Esophagus muscularis mucosa (tissue), 4 donors: ENCODE data around the gene CAPN10.

ENCODE experiments used
- EP300 ChIP-seq: sonication (generic); formaldehyde crosslinking; IDR thresholded peaks from one replicate; pipeline ENCODE4 v1.6.1; 2017; ENCODE audit warnings: antibody characterized with exemption
- POLR2A ChIP-seq: fragments of 450-650 bp; IDR thresholded peaks from one replicate; pipeline ENCODE4 v1.6.1; 2017; ENCODE audit warnings: antibody characterized with exemption, moderate library complexity, mild to moderate bottlenecking, low read depth
- POLR2AphosphoS5 ChIP-seq, 2 donors: sonication (generic); formaldehyde crosslinking; IDR thresholded peaks; one replicate each; pipeline ENCODE4 v1.6.1; 2017; ENCODE audit warnings: antibody characterized with exemption in 2 of 2
- TF ChIP-seq, protein P1 (sequence below), 3 experiments: fragments of 200-600 bp in 2 of 3; fragments of 450-650 bp in 1 of 3; sonication (generic) in 2 of 3; IDR thresholded peaks; one replicate each; pipeline ENCODE4 v1.5.1; 2017 to 2019; ENCODE audit warnings: antibody characterized with exemption in 3 of 3, mild to moderate bottlenecking in 2 of 3, moderate library complexity in 1 of 3

DNA sequence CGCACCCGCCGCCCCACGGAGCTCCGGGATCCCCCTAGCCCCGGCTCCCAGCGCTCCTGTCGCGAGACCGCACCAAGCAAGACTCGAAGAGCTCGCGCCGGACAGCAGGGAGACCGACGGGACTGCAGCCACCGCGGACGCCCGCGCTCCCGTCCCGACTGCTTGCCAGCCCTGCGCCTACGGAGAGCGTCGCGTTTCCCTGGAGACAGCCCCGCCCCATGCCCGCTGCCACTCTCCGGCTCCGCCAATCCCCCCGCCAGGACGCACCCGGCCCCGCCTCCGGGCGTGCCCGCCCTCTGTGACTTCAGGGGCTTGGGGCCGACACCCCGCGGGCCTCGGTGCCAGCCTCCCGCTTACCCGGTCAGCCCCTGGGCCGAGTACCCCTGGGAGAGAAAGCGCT lies 28.7 kb upstream of the CAPN10 start, which contains the start of gene ANKMY1:
- TF ChIP-seq, protein P1, sequence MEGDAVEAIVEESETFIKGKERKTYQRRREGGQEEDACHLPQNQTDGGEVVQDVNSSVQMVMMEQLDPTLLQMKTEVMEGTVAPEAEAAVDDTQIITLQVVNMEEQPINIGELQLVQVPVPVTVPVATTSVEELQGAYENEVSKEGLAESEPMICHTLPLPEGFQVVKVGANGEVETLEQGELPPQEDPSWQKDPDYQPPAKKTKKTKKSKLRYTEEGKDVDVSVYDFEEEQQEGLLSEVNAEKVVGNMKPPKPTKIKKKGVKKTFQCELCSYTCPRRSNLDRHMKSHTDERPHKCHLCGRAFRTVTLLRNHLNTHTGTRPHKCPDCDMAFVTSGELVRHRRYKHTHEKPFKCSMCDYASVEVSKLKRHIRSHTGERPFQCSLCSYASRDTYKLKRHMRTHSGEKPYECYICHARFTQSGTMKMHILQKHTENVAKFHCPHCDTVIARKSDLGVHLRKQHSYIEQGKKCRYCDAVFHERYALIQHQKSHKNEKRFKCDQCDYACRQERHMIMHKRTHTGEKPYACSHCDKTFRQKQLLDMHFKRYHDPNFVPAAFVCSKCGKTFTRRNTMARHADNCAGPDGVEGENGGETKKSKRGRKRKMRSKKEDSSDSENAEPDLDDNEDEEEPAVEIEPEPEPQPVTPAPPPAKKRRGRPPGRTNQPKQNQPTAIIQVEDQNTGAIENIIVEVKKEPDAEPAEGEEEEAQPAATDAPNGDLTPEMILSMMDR (IDR thresholded peaks at IDR 0.05): no peak
- TF ChIP-seq POLR2AphosphoS5 (IDR thresholded peaks at IDR 0.05) (no peak), POLR2A (no peak), EP300 (no peak)
